ENCODE data around the gene GABARAPL2. TPM values are rescaled to one million over a fixed set of nuclear protein-coding genes. Genes with fewer than 3 reads are reported as not detected.

The GABARAPL2 gene
- total RNA-seq, 1 experiment from 2014 or later: 56.2 TPM

DNA sequence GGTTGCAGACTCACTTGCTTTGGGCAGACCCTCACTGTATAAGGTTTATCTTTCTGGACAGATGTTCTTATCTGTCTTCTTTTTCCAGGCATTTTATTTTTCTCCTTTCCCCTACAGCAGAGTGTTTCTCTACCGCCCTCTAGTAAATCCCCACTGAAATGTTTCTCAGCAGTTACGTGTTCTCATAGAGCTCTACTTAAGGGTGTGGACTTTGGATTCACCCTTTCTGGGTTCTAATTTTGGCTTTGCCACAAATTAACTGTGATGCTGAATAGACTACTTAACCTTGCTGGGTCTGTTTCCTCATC, 54.9 kb downstream of the GABARAPL2 start:
- ATAC-seq (no peak), DNase-seq (ENCODE audit: low read depth, low spot score) (no peak)
- Histone ChIP-seq H3K9me3 (ENCODE audit: control insufficient read depth, insufficient read depth, low read depth, low read length) (no peaks in the 10 kb centered on the region), H3K4me3 (ENCODE audit: low read depth in 2 of 2, low read length in 2 of 2) (no peak overlapping the region), H3K27me3 (ENCODE audit: control insufficient read depth, insufficient read depth, low read length) (no peaks in the 10 kb centered on the region), H3K27ac (ENCODE audit: low read length) (no peak overlapping the region), H3K4me1 (ENCODE audit: control insufficient read depth, insufficient read depth, low read length) (peaks cover 7% of the 10 kb centered on the region), H3K36me3 (ENCODE audit: control insufficient read depth, insufficient read depth, low read length) (peaks cover 7% of the 10 kb centered on the region)
- BruUV-seq (replicated peaks): no TSS peak
- in situ Hi-C loops (cut with HindIII; ENCODE audit: low pct_unique_long_range_greater_than_20kb, low sequenced_read_pairs) (no loop called here), intact Hi-C loops (cut with micrococcal nuclease; ENCODE audit: unreplicated experiment) (loop anchor here (5.0 kb wide), 1 partner anchor 149 kb away; no protein-coding TSS in a partner anchor)
- ChIA-PET CTCF (no interaction called here), POLR2A (interaction anchor here (0.6 kb wide), 1 partner anchor 60 kb away, joined by 7 read pairs; no protein-coding TSS in a partner anchor)
- no peak for TF ChIP-seq TCF7L2 (IDR thresholded peaks at IDR 0.05; ENCODE audit: low read depth, low read length)
- TF ChIP-seq, protein P1, sequence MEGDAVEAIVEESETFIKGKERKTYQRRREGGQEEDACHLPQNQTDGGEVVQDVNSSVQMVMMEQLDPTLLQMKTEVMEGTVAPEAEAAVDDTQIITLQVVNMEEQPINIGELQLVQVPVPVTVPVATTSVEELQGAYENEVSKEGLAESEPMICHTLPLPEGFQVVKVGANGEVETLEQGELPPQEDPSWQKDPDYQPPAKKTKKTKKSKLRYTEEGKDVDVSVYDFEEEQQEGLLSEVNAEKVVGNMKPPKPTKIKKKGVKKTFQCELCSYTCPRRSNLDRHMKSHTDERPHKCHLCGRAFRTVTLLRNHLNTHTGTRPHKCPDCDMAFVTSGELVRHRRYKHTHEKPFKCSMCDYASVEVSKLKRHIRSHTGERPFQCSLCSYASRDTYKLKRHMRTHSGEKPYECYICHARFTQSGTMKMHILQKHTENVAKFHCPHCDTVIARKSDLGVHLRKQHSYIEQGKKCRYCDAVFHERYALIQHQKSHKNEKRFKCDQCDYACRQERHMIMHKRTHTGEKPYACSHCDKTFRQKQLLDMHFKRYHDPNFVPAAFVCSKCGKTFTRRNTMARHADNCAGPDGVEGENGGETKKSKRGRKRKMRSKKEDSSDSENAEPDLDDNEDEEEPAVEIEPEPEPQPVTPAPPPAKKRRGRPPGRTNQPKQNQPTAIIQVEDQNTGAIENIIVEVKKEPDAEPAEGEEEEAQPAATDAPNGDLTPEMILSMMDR (IDR thresholded peaks at IDR 0.05): peak; percentile 54
- TF ChIP-seq, protein P2, sequence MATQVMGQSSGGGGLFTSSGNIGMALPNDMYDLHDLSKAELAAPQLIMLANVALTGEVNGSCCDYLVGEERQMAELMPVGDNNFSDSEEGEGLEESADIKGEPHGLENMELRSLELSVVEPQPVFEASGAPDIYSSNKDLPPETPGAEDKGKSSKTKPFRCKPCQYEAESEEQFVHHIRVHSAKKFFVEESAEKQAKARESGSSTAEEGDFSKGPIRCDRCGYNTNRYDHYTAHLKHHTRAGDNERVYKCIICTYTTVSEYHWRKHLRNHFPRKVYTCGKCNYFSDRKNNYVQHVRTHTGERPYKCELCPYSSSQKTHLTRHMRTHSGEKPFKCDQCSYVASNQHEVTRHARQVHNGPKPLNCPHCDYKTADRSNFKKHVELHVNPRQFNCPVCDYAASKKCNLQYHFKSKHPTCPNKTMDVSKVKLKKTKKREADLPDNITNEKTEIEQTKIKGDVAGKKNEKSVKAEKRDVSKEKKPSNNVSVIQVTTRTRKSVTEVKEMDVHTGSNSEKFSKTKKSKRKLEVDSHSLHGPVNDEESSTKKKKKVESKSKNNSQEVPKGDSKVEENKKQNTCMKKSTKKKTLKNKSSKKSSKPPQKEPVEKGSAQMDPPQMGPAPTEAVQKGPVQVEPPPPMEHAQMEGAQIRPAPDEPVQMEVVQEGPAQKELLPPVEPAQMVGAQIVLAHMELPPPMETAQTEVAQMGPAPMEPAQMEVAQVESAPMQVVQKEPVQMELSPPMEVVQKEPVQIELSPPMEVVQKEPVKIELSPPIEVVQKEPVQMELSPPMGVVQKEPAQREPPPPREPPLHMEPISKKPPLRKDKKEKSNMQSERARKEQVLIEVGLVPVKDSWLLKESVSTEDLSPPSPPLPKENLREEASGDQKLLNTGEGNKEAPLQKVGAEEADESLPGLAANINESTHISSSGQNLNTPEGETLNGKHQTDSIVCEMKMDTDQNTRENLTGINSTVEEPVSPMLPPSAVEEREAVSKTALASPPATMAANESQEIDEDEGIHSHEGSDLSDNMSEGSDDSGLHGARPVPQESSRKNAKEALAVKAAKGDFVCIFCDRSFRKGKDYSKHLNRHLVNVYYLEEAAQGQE (IDR thresholded peaks at IDR 0.05; ENCODE audit: insufficient read depth in 1 of 2, low read depth in 2 of 2, low read length in 1 of 2): no peak

DNA sequence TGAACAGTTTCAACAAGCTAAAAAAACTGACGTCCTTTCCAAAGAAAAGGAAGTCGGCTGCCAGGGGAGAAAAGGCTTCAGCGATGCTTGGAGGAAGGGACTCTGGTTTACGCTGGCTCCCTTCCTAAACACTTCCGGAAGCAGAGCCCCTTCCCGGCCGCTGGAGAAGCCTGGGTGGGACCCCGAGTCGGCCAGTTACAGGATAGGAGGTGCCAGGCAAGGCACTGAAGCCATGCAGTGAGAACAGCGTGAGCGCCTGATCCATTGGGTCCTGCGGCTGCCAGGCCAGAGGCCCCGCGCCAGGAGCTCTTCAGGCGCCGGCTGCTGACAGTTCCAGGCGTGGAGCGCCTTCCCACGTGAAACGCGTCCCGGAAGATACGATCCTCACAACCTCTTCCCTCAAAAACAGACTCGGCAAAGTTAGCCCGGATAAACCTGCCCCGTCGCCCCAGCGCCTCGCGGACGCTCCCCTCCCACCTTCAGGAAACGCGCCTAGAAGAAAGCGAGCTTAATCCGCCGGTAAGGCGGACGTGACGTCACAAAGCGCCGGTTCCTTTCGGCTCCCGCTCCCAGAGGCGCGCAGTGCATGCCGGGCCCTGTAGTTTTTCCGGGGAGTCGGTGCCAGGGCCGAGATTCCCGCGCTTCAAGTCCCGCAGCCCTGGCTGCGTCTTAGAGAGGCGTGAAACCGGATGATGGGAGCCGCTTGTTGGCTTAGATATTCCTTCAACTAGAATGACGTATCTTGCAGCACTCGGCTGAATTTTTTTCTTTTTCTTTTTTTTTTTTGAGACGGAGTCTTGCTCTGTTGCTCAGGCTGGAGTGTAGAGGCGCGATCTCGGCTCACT, 56.8 kb downstream of the GABARAPL2 start, which contains the start of gene ADAT1:
Gene ADAT1 (minus strand): TSS at position 521 of the 845 bp plus-strand sequence. CDS start 2,482 bp downstream, outside the sequence.
- ChIA-PET CTCF (no interaction called here), POLR2A (interaction anchor here (0.5 to 0.6 kb wide), 2 partner anchors 85 to 113 kb away, joined by 3 to 8 read pairs; no protein-coding TSS in a partner anchor)
- peak within 1 kb of the TSS; percentile 92 for H3K27ac ChIP-seq (ENCODE audit: low read length)
- peaks cover 3% of the 10 kb centered on the region for H3K36me3 ChIP-seq (ENCODE audit: control insufficient read depth, insufficient read depth, low read length)
- TF ChIP-seq SIN3A (IDR thresholded peaks at IDR 0.05; ENCODE audit: borderline replicate concordance, insufficient read depth, low read depth, low read length) (peak; percentile 77), POLR2AphosphoS5 (IDR thresholded peaks at IDR 0.05; ENCODE audit: low read depth, low read length) (peak; percentile 81), TCF7L2 (IDR thresholded peaks at IDR 0.05; ENCODE audit: low read depth, low read length) (peak; percentile 87)
- TF ChIP-seq, protein P1 (IDR thresholded peaks at IDR 0.05): no peak
- TF ChIP-seq, protein P2 (IDR thresholded peaks at IDR 0.05; ENCODE audit: insufficient read depth in 1 of 2, low read depth in 2 of 2, low read length in 1 of 2): no peak
- in situ Hi-C loops (cut with HindIII; ENCODE audit: low pct_unique_long_range_greater_than_20kb, low sequenced_read_pairs) (no loop called here), intact Hi-C loops (cut with micrococcal nuclease; ENCODE audit: unreplicated experiment) (loop anchor here (5.0 kb wide), 1 partner anchor 151 kb away; no protein-coding TSS in a partner anchor)
- no peaks in the 10 kb centered on the region for H3K27me3 ChIP-seq (ENCODE audit: control insufficient read depth, insufficient read depth, low read length)
- peak within 1 kb of the TSS; percentile 82 to 89 for H3K4me3 ChIP-seq (ENCODE audit: low read depth in 2 of 2, low read length in 2 of 2)
- DNase-seq (ENCODE audit: low read depth, low spot score): peak; percentile 81
- BruUV-seq (replicated peaks): TSS peak; percentile 89
- H3K9me3 ChIP-seq (ENCODE audit: control insufficient read depth, insufficient read depth, low read depth, low read length): no peaks in the 10 kb centered on the region
- peak; percentile 98 for ATAC-seq
- H3K4me1 ChIP-seq (ENCODE audit: control insufficient read depth, insufficient read depth, low read length): peaks cover 7% of the 10 kb centered on the region

All from Panc1 (cell line).